Adrenal gland (tissue), 12 donors: Measurements from ENCODE around the gene CD53. TPM values are rescaled to one million over a fixed set of nuclear protein-coding genes. Genes with fewer than 3 reads are reported as not detected.
"Not testable (repeated sequence)": the region's sequence is repeated elsewhere in the genome, so short reads cannot be mapped to it uniquely, and the experiment has no call there.

Experiments
- DNase-seq, 7 donors: peaks; one replicate each; pipeline ENCODE4 v3.0.0-alpha.2; 2019 to 2020
- H3K27ac ChIP-seq, 5 donors: fragments of 200-600 bp; sonication (generic) in 4 of 5; 1 replicate in 3 of 5; 2 replicates in 2 of 5; pipeline versions ENCODE4 v1.5.1 to v1.8.0; 2016 to 2020; ENCODE audit warnings: mild to moderate bottlenecking in 1 of 5
- H3K27me3 ChIP-seq: fragments of 200-600 bp; 2 replicates; pipeline ENCODE4 v1.8.0; 2021
- H3K36me3 ChIP-seq, 2 donors: fragments of 200-600 bp; replicated peaks in 1 of 2; 1 replicate in 1 of 2; 2 replicates in 1 of 2; pipeline versions ENCODE4 v1.5.1 to v1.8.0; 2018 to 2022
- H3K4me1 ChIP-seq, 2 donors: fragments of 200-600 bp; replicated peaks in 1 of 2; 1 replicate in 1 of 2; 2 replicates in 1 of 2; pipeline versions ENCODE4 v1.5.1 to v1.8.0; 2018 to 2021
- H3K4me3 ChIP-seq, 4 donors: fragments of 200-600 bp; sonication (generic) in 3 of 4; one replicate each; pipeline ENCODE4 v1.5.1; 2016 to 2018
- H3K9me3 ChIP-seq, 3 donors: fragments of 200-600 bp; sonication (generic) in 1 of 3; replicated peaks in 1 of 3; 1 replicate in 2 of 3; 2 replicates in 1 of 3; pipeline versions ENCODE4 v1.5.1 to v1.8.0; 2016 to 2021
- CTCF ChIP-seq, 6 experiments: fragments of 450-650 bp in 4 of 6; fragments of 200-600 bp in 2 of 6; sonication (generic) in 1 of 6; IDR thresholded peaks; 1 replicate in 5 of 6; 2 replicates in 1 of 6; pipeline versions ENCODE4 v1.5.1 to v1.8.0; 2016 to 2021; ENCODE audit warnings: antibody characterized with exemption in 6 of 6, mild to moderate bottlenecking in 2 of 6, moderate library complexity in 1 of 6
- POLR2A ChIP-seq, 2 donors: fragments of 450-650 bp; IDR thresholded peaks; one replicate each; pipeline ENCODE4 v1.6.1; 2017; ENCODE audit warnings: antibody characterized with exemption in 2 of 2, mild to moderate bottlenecking in 2 of 2, moderate library complexity in 1 of 2
- WGBS, 4 donors: extraction: QIAGEN DNeasy Blood & Tissue Kit in 2 of 4; methylation state at CpG; one replicate each; pipeline versions ENCODE4 v1.1.5 to v1.1.7; 2013 to 2017; 5-methylcytosine and 5-hydroxymethylcytosine counted together
- intact Hi-C, 2 donors: fragments of 100-400 bp; cut with DNase I; formaldehyde crosslinking; loops; one replicate each; pipeline versions ENCODE4 v1.14.1 to v1.15.0; 2022 to 2023
- polyA plus RNA-seq, 3 donors: library from polyadenylated mRNA; stranded (reverse); fragments of 200-250 nt in 2 of 3; fragments of 350-450 nt in 1 of 3; fragmentation: Illumina TruSeq in 1 of 3; extraction: RNeasy Lipid Tissue Mini Kit (QIAGEN cat#74804) in 1 of 3; gene quantifications; one replicate each; pipeline ENCODE4 v1.2.3, GENCODE V29; 2013 to 2014
- total RNA-seq, 9 donors: library from RNA; depleted of rRNA in 4 of 9; stranded (reverse); fragments of >200 nt in 4 of 9; fragments of 120-200 nt in 1 of 9; fragmentation: NEBNext Ultra II Directional in 1 of 9; extraction: Animal tissue kit (Norgen Biotek cat#: 25700) in 1 of 9; gene quantifications; one replicate each; pipeline versions ENCODE4 v1.1.0 to v1.2.4, GENCODE V29; 2013 to 2023
- donor health status: healthy with polysubstance abuse.
- donor health status: Bipolar disorder and iron deficiency.
- donor health status: DM: yes; HTN: yes; CAD: no.
- donor health status: DM: no; HTN: no; CAD: no.
- donor health status: DM: no; HTN: no; CAD: no.
- donor health status: DM: yes; HTN: yes; CAD: no.

The CD53 gene
- total and polyA plus RNA-seq, 12 donors, result 6.8 to 99.1 (median 37.9) TPM

GRCh38 chr1:110856410-110856809, 16.5 kb upstream of the CD53 start:
- DNase-seq, result no peak
- Histone ChIP-seq H3K4me3 (no peak overlapping the region), H3K4me1 (no peaks in the 10 kb centered on the region), H3K27ac (no peak overlapping the region), H3K9me3 (no peaks in the 10 kb centered on the region), H3K27me3 (no peaks in the 10 kb centered on the region), H3K36me3 (no peaks in the 10 kb centered on the region)
- 67 to 82% (median 70%) methylated on average over 2 of the region's 2 CpGs for whole genome bisulfite sequencing, 4 donors
- intact Hi-C loops, result no loop called here
- TF ChIP-seq POLR2A (IDR thresholded peaks at IDR 0.05), result no peak

- Histone ChIP-seq H3K4me3 (no peak overlapping the region), H3K9me3 (no peaks in the 10 kb centered on the region), H3K27ac (no peak overlapping the region), H3K36me3 (no peaks in the 10 kb centered on the region), H3K4me1 (no peaks in the 10 kb centered on the region), H3K27me3 (no peaks in the 10 kb centered on the region)
- intact Hi-C loops, result no loop called here
- WGBS, 4 donors, result 55 to 65% (median 60%) methylated on average over 7 of the region's 7 CpGs
- no peak for TF ChIP-seq POLR2A (IDR thresholded peaks at IDR 0.05)
- no peak for TF ChIP-seq CTCF (IDR thresholded peaks at IDR 0.05)
- no peak for DNase-seq
Measured at GRCh38 chr1:110857964-110858948, 14.7 kb upstream of the CD53 start.

- WGBS, 4 donors, result 46 to 58% (median 55%) methylated on average over 2 of the region's 2 CpGs
- intact Hi-C loops, result no loop called here
Measured at GRCh38 chr1:110859062-110859461, 13.9 kb upstream of the CD53 start.

GRCh38 chr1:110860174-110860573, 12.8 kb upstream of the CD53 start:
- 61 to 73% (median 65%) methylated on average over 2 of the region's 2 CpGs for WGBS, 4 donors

More at GRCh38 chr1:110859062-110859461, 13.9 kb upstream of the CD53 start:
- H3K9me3 ChIP-seq, result no peaks in the 10 kb centered on the region
- no peaks in the 10 kb centered on the region for H3K27me3 ChIP-seq
- no peaks in the 10 kb centered on the region for H3K36me3 ChIP-seq
- H3K27ac ChIP-seq, result no peak overlapping the region
- no peaks in the 10 kb centered on the region for H3K4me1 ChIP-seq
- TF ChIP-seq POLR2A (IDR thresholded peaks at IDR 0.05) (no peak), CTCF (IDR thresholded peaks at IDR 0.05) (no peak)
- H3K4me3 ChIP-seq, result no peak overlapping the region
- DNase-seq, result no peak

GRCh38 chr1:110860620-110861019, 12.3 kb upstream of the CD53 start:
- H3K4me1 ChIP-seq, H3K27me3 ChIP-seq, H3K36me3 ChIP-seq, intact Hi-C loops, H3K4me3 ChIP-seq, H3K9me3 ChIP-seq, H3K27ac ChIP-seq, DNase-seq: not testable (repeated sequence)
- 44 to 89% (median 68%) methylated on average over 2 of the region's 2 CpGs for WGBS, 4 donors

More at GRCh38 chr1:110860174-110860573, 12.8 kb upstream of the CD53 start:
- TF ChIP-seq CTCF (IDR thresholded peaks at IDR 0.05) (no peak), POLR2A (IDR thresholded peaks at IDR 0.05) (no peak)
- H3K36me3 ChIP-seq, result no peaks in the 10 kb centered on the region
- no peaks in the 10 kb centered on the region for H3K9me3 ChIP-seq
- H3K27me3 ChIP-seq, result no peaks in the 10 kb centered on the region
- no peaks in the 10 kb centered on the region for H3K4me1 ChIP-seq
- DNase-seq, result no peak
- no peak overlapping the region for H3K27ac ChIP-seq
- intact Hi-C loops, result no loop called here
- H3K4me3 ChIP-seq, result no peak overlapping the region

- H3K27me3 ChIP-seq, DNase-seq, H3K27ac ChIP-seq, H3K36me3 ChIP-seq, H3K4me1 ChIP-seq, H3K9me3 ChIP-seq, intact Hi-C loops, H3K4me3 ChIP-seq: not testable (repeated sequence)
- WGBS, 4 donors, result 60 to 88% (median 75%) methylated on average over 1 of the region's 1 CpG
Measured at GRCh38 chr1:110861942-110862341, 11.0 kb upstream of the CD53 start.
